Right cardiac atrium (tissue), 5 donors: ENCODE measurements around the gene HIP1. TPM values are rescaled to one million over a fixed set of nuclear protein-coding genes. Genes with fewer than 3 reads are reported as not detected.
"Not testable (repeated sequence)": the region's sequence is repeated elsewhere in the genome, so short reads cannot be mapped to it uniquely, and the experiment has no call there.

Source experiments
- ATAC-seq, 2 donors: fragments of 200-7000 bp; cut with Tn5 transposase; one replicate each; pipeline versions ENCODE4 v1.8.0 to v1.9.1; 2020; ENCODE audit warnings: moderate library complexity in 2 of 2, mild to moderate bottlenecking in 1 of 2
- DNase-seq, 3 donors: peaks; one replicate each; pipeline ENCODE4 v3.0.0-alpha.2; 2020
- H3K27ac ChIP-seq: one replicate; pipeline ENCODE4 v1.5.1; 2013; ENCODE audit warnings: mild to moderate bottlenecking, low read length, control low read depth, moderate library complexity
- H3K27me3 ChIP-seq: one replicate; pipeline ENCODE4 v1.6.1; 2013; ENCODE audit not compliant: control insufficient read depth, insufficient read depth
- H3K4me1 ChIP-seq: one replicate; pipeline ENCODE4 v1.6.1; 2013; ENCODE audit warnings: low read length; ENCODE audit not compliant: control insufficient read depth, insufficient read depth
- H3K4me3 ChIP-seq: one replicate; pipeline ENCODE4 v1.5.1; 2013; ENCODE audit warnings: low read length, control low read depth
- H3K9me3 ChIP-seq: one replicate; pipeline ENCODE4 v1.6.1; 2013; ENCODE audit warnings: low read length; ENCODE audit not compliant: control insufficient read depth
- WGBS: extraction: QIAGEN DNeasy Blood & Tissue Kit; methylation state at CpG from one replicate; pipeline ENCODE4 v1.1.7; 2013; 5-methylcytosine and 5-hydroxymethylcytosine counted together
- intact Hi-C, 4 donors: fragments of 100-400 bp; cut with DNase I; formaldehyde crosslinking; loops; one replicate each; pipeline versions ENCODE4 v1.11.0 to v1.14.0; 2022 to 2023
- polyA plus RNA-seq: library from polyadenylated mRNA; stranded (reverse); fragments of 200-250 nt; gene quantifications from one replicate; pipeline ENCODE4 v1.2.3, GENCODE V29; 2013
- total RNA-seq, 4 donors: library from RNA; stranded (reverse); fragmentation: NEBNext Ultra II Directional; extraction: Animal tissue kit (Norgen Biotek cat#: 25700); gene quantifications; one replicate each; pipeline ENCODE4 v1.2.1, GENCODE V29; 2021
- donor health status: healthy with polysubstance abuse.
- donor health status: DM: no; HTN: yes; CAD: no.
- donor health status: DM: no; HTN: no; CAD: no.
- donor health status: DM: no; HTN: yes; CAD: no; lungs with severe emphysema.
- donor health status: DM: yes; HTN: yes; CAD: no.

The HIP1 gene
- total and polyA plus RNA-seq, 5 donors, result 5.6 to 15.0 (median 12.3) TPM

DNA sequence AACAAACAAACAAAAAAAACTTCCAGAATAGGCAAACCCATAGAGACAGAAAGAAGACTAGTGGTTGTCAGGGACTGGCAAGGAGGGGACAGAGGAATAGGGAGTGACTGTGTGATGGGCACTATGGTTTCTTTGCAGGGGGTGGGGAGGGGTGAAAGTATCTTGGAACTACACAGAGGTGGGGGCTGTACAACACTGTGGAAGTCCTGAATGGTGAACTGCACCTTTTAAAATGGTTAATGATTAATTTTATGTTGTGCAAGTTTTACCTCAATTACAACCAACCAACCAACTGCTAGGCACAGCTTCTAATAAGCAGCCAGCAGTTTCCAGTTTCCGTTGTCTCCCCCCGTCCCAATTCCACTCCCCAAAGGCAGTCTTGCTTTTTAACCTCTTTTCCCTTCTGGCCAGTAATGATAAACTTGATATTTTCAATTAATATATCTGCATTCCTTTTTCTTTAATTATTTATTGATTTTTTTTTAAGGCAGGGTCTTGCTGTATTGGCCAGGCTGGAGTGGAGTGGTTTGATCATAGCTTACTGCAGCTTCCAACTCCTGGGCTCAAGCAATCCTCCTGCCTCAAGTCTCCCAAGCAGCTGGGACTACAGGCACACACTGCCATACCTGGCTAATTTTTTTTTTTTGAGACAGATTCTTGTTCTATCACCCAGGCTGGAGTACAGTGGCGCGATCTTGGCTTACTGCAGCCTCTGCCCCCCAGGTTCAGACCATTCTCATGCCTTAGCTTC is 46.8 kb downstream of the HIP1 start:
- WGBS, result 93% methylated on average over 4 of the region's 4 CpGs
- ATAC-seq, result no peak
- H3K4me1 ChIP-seq, result no peaks in the 10 kb centered on the region
- H3K4me3 ChIP-seq, result no peak overlapping the region
- no peak for DNase-seq
- no peaks in the 10 kb centered on the region for H3K27me3 ChIP-seq
- H3K27ac ChIP-seq, result no peak overlapping the region
- no peaks in the 10 kb centered on the region for H3K9me3 ChIP-seq
- intact Hi-C loops, result no loop called here

- Histone ChIP-seq H3K9me3 (no peaks in the 10 kb centered on the region), H3K4me3 (no peak overlapping the region), H3K27ac (no peak overlapping the region), H3K4me1 (no peaks in the 10 kb centered on the region), H3K27me3 (no peaks in the 10 kb centered on the region)
- ATAC-seq (no peak), DNase-seq (no peak)
- 95% methylated on average over 5 of the region's 5 CpGs for WGBS
- intact Hi-C loops, result no loop called here
Measured at GRCh38 chr7:75690121-75690523, 48.6 kb downstream of the HIP1 start.

- Histone ChIP-seq H3K9me3 (no peaks in the 10 kb centered on the region), H3K27ac (no peak overlapping the region), H3K4me1 (no peaks in the 10 kb centered on the region), H3K4me3 (no peak overlapping the region), H3K27me3 (no peaks in the 10 kb centered on the region)
- ATAC-seq (no peak), DNase-seq (no peak)
- 96% methylated on average over 20 of the region's 20 CpGs for WGBS
- intact Hi-C loops, result no loop called here
Measured at GRCh38 chr7:75689246-75690099, 49.3 kb downstream of the HIP1 start.

GRCh38 chr7:75688200-75689136 is 50.3 kb downstream of the HIP1 start:
- ATAC-seq (peak in 1 of 2 donors; percentile 25), DNase-seq (peak in 1 of 3 donors; percentile 65)
- no peaks in the 10 kb centered on the region for H3K4me1 ChIP-seq
- H3K9me3 ChIP-seq, result no peaks in the 10 kb centered on the region
- no peak overlapping the region for H3K4me3 ChIP-seq
- no peaks in the 10 kb centered on the region for H3K27me3 ChIP-seq
- intact Hi-C loops, result no loop called here
- no peak overlapping the region for H3K27ac ChIP-seq
- 38% methylated on average over 37 of the region's 37 CpGs for WGBS

DNA sequence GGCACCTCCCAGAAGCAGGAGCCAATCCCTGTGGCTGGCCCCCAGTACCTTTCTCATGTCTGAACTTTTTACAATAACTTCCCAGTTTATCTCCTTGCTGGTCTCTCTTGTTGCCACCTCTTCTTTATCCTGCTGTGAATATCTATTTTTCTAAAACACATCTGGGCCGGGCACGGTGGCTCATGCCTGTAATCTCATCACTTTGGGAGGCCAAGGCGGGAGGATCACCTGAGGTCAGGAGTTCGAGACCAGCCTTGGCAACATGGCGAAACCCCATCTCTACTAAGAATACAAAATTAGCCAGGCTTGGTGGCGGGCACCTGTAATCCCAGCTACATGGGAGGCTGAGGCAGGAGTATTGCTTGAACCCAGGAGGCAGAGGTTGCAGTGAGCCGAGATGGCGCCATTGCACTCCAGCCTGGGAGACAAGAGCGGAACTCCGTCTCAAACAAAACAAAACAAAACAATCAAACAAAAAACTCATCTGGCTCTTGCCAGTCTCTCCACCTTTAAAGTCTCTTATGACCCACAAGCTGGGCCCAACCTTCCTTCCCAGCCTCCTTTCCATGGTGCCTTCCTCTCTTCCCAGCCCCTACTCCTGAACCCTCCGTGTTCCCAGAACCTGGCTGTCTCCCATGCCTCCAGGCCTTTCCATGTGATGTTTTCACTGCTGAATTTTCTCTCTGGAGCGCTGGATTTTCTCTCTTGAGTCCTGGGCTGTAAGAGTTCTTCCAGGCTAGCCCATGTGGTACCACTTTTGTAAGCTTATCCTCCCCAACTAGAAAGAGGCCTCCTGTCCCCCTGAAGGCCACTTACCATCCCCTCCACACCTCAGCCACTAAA is 51.3 kb downstream of the HIP1 start:
- no peaks in the 10 kb centered on the region for H3K27me3 ChIP-seq
- H3K4me3 ChIP-seq, result no peak overlapping the region
- H3K9me3 ChIP-seq, result no peaks in the 10 kb centered on the region
- DNase-seq (no peak), ATAC-seq (no peak)
- intact Hi-C loops, result no loop called here
- 93% methylated on average over 12 of the region's 12 CpGs for WGBS
- H3K27ac ChIP-seq, result no peak overlapping the region
- H3K4me1 ChIP-seq, result no peaks in the 10 kb centered on the region

GRCh38 chr7:75686551-75686950 is 52.2 kb downstream of the HIP1 start:
- H3K4me1 ChIP-seq, result no peaks in the 10 kb centered on the region
- no peak overlapping the region for H3K27ac ChIP-seq
- H3K4me3 ChIP-seq, result no peak overlapping the region
- no peaks in the 10 kb centered on the region for H3K9me3 ChIP-seq
- intact Hi-C loops, result no loop called here
- DNase-seq (peak in 1 of 3 donors; percentile 14), ATAC-seq (no peak)
- H3K27me3 ChIP-seq, result no peaks in the 10 kb centered on the region

DNA sequence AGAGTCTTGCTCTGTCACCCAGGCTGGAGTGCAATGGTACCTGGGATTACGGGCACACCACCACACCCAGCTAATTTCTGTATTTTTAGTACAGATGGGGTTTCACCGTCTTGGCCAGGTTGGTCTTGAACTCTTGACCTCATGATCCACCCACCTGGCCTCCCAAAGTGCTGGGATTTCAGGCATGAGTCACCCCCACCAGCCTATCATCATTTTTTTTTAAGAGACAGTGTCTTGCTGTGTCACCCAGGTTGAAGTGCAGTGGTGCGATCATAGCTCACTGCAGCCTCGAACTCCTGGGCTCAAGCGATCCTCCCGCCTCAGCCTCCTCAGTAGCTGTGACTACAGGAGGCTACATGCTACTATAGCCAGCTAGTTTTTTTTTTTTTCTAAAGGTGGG is 56.7 kb downstream of the HIP1 start:
- DNase-seq, intact Hi-C loops, H3K27ac ChIP-seq, H3K9me3 ChIP-seq, ATAC-seq, H3K4me3 ChIP-seq, H3K4me1 ChIP-seq, H3K27me3 ChIP-seq: not testable (repeated sequence)
- 79% methylated on average over 6 of the region's 6 CpGs for WGBS

DNA sequence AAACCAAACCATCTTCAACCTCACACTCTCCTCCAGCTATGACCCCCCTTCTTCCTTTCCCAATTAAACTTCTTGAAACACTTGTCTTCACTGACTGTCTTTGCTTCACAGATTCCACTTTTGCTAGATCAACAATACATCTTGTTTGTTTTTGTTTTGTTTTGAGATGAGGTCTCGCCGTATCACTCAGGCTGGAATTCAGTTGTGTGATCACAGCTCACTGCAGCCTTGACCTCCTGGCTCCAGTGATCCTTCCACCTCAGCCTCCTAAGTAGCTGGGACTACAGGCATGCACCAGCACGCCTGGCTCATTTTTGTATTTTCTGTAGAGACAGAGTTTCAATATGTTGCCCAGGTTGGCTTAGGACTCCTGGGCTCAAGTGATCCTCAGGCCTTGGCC is 59.7 kb downstream of the HIP1 start:
- H3K9me3 ChIP-seq, result no peaks in the 10 kb centered on the region
- ATAC-seq (no peak), DNase-seq (no peak)
- WGBS, result 93% methylated on average over 3 of the region's 3 CpGs
- H3K4me3 ChIP-seq, result no peak overlapping the region
- H3K27me3 ChIP-seq, result no peaks in the 10 kb centered on the region
- no peak overlapping the region for H3K27ac ChIP-seq
- intact Hi-C loops, result no loop called here
- H3K4me1 ChIP-seq, result no peaks in the 10 kb centered on the region

- Histone ChIP-seq H3K4me3 (no peak overlapping the region), H3K4me1 (peaks cover 2% of the 10 kb centered on the region), H3K9me3 (no peaks in the 10 kb centered on the region), H3K27me3 (no peaks in the 10 kb centered on the region), H3K27ac (no peak overlapping the region)
- ATAC-seq (no peak), DNase-seq (no peak)
- WGBS, result 72% methylated on average over 4 of the region's 4 CpGs
- intact Hi-C loops, result no loop called here
Measured at GRCh38 chr7:75669579-75669978, 69.2 kb downstream of the HIP1 start.

DNA sequence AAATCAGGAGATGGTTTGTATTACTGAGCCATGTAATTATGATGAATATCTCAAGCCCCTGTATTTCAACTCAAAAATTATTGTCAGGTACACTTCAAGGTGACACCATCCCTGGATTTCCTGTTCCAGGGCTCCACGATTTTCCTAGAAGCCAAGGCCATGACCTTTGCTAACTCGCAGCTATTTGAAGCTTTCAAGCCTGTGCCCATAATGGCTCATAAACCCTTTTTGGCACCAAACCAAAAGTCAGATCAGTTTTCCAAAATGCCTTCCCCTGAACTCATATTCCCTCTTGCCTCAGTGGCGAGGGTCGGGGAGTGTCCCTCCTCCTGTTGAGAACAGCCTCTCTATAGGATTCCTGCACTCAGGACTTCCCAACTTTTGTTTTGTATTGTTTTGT is 70.8 kb downstream of the HIP1 start:
- no peaks in the 10 kb centered on the region for H3K9me3 ChIP-seq
- H3K4me1 ChIP-seq, result peaks cover 2% of the 10 kb centered on the region
- 51% methylated on average over 4 of the region's 4 CpGs for WGBS
- H3K27me3 ChIP-seq, result no peaks in the 10 kb centered on the region
- no peak overlapping the region for H3K27ac ChIP-seq
- H3K4me3 ChIP-seq, result no peak overlapping the region
- intact Hi-C loops, result no loop called here
- no peak for DNase-seq
- no peak for ATAC-seq
